Kidney capillary endothelial cell (primary cell): ENCODE results near the gene KANTR.

Experiments used
- DNase-seq: peaks from one replicate; pipeline ENCODE4 v3.0.0-alpha.2; 2018; ENCODE audit warnings: low spot score

KANTR gene

DNA sequence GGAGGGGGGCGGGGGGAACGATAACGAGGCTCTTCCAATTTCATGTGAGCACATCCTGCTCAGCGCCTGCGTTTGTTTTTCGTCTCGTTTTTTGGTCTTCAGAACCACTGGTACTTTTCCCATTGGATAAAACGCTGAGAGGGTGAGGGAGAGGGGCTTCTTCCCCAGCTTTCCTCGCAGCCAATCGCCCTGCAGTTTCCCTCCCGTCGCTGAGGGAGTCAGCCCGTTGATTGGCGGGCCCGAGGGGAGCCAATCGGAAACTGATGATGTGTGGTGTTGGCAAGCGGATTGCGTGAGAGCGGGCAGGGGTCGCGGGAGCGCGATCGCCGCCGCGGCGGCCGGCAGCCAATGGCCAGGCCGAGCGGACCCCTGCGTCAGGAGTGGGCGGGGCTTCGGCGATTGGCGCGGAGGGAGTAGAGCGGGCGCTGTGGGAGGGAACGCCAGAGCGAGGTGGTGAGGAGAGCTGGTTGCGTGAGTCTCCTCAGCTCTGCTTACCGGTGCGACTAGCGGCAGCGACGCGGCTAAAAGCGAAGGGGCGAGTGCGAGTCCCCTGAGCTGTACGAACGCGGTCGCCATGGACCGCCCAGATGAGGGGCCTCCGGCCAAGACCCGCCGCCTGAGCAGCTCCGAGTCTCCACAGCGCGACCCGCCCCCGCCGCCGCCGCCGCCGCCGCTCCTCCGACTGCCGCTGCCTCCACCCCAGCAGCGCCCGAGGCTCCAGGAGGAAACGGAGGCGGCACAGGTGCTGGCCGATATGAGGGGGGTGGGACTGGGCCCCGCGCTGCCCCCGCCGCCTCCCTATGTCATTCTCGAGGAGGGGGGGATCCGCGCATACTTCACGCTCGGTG is 11.8 kb upstream of the KANTR start, which contains the start of gene TSPYL2:
Gene TSPYL2, plus strand, starts transcription at position 443 of the 848 bp plus-strand sequence. Its CDS starts 132 bp downstream, at position 575.
- DNase-seq: peak; percentile 81

DNA sequence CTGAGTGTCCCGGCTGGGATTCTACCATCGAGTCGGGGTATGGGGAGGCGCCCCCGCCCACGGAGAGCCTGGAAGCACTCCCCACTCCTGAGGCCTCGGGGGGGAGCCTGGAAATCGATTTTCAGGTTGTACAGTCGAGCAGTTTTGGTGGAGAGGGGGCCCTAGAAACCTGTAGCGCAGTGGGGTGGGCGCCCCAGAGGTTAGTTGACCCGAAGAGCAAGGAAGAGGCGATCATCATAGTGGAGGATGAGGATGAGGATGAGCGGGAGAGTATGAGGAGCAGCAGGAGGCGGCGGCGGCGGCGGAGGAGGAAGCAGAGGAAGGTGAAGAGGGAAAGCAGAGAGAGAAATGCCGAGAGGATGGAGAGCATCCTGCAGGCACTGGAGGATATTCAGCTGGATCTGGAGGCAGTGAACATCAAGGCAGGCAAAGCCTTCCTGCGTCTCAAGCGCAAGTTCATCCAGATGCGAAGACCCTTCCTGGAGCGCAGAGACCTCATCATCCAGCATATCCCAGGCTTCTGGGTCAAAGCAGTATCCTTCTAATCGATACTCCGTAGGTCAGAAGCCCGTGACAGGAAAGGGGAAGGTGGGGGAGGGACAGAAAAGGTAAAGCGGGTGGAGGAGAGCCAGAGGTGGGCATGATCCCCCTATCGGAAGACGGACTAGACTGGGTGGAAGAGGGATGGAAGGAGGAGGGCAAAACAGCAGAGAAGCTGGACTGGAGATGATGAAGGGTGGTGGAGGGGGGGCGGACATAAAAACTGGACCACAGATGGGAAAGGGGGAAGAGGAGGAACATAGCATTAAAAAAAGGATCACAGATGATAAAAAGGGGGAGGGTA is 10.9 kb upstream of the KANTR start:
- no peak for DNase-seq

- DNase-seq: no peak
These were observed 9.8 kb upstream of the KANTR start for GRCh38 chrX:53084043-53084570.

DNA sequence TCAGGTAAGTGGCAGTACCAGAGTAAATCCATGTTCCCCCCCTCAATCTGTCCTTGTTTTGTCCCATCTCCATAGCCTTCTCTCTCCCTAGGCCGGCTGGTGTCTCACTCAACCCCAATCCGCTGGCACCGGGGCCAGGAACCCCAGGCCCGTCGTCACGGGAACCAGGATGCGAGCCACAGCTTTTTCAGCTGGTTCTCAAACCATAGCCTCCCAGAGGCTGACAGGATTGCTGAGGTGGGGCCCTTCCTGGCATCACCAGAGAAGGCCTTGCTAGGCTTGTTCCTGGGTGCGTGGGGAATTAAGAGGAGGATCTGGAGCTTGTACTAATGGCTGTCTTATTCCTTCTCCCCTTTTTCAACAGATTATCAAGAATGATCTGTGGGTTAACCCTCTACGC is 9.1 kb upstream of the KANTR start:
- DNase-seq: no peak

DNA sequence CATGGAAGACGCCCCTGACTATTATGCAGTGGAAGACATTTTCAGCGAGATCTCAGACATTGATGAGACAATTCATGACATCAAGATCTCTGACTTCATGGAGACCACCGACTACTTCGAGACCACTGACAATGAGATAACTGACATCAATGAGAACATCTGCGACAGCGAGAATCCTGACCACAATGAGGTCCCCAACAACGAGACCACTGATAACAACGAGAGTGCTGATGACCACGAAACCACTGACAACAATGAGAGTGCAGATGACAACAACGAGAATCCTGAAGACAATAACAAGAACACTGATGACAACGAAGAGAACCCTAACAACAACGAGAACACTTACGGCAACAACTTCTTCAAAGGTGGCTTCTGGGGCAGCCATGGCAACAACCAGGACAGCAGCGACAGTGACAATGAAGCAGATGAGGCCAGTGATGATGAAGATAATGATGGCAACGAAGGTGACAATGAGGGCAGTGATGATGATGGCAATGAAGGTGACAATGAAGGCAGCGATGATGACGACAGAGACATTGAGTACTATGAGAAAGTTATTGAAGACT is 8.2 kb upstream of the KANTR start:
- no peak for DNase-seq

DNA sequence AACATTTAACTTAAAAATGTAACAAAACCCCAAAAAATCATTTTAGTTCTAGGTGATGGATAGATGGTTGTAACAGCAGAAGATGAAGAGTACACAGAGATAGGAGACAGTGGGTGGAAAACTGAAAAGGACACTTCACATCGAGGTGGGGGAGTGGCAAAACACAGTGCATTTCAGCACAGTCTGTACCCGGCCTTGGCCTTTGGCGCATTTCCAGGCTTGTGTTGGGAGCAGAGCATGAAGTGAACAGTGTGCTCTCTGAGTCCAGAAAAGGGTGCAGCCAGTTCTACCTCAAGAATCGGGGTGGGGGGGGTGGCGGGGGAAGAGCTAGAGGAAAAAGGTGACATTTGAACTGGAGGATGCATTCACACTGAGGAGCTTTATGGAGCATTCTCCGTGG is 7.5 kb upstream of the KANTR start:
- DNase-seq: no peak

DNA sequence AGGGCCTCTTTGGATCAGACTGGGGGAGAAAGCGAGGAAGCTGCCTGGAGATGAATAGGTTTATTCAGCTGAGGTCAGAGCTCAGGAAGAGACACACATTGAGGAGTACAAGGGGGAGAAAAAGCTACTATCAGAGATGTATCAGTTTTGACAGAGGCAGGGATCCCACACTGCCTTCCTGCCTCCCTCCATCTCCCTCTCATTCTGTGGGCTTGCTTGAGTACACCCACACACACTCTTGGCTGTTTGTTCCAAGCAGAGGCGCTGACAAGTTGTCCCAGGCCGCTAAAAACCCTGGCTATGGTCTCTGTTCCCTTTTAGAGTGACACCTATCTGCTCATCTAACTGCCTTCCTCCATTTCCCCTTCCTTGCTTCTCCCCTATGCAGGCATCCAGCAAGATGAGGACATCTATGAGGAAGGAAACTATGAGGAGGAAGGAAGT is 6.5 kb upstream of the KANTR start:
- DNase-seq: no peak

DNA sequence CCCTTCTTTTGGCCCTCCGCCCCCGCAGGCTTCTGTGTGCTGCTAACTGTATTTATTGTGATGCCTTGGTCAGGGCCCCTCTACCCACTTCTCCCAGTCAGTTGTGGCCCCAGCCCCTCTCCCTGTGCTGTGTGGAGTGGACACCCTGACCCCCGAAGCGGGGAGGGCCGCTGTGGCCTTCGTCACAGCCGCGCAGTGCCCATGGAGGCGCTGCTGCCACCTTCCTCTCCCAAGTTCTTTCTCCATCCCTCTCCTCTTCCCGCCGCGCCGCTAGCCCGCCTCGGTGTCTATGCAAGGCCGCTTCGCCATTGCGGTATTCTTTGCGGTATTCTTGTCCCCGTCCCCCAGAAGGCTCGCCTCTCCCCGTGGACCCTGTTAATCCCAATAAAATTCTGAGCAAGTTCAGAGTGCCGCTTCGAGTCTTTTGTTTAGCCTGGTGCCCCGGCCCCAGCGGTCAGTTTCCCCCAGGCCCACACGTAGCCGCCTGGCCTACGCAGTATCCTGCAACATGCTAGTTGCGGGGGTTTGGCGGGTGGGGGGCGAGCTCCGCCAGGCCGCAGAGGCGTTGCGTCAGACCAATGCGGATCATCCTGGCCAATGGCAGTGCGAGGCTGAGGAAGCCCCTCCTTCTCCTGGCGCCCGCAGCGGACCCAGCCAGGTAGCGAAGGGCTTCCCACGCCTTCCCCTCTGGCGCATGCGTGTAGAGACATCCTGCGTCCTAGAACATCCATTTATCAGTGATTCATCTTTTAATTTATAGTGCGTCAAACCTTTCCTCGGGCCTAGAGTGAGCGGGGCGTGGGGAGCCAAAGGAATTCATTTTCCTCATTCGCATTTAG is 5.6 kb upstream of the KANTR start:
- peak; percentile 36 for DNase-seq

- peak; percentile 46 for DNase-seq
These were observed 4.6 kb upstream of the KANTR start for GRCh38 chrX:53089224-53089842.

DNA sequence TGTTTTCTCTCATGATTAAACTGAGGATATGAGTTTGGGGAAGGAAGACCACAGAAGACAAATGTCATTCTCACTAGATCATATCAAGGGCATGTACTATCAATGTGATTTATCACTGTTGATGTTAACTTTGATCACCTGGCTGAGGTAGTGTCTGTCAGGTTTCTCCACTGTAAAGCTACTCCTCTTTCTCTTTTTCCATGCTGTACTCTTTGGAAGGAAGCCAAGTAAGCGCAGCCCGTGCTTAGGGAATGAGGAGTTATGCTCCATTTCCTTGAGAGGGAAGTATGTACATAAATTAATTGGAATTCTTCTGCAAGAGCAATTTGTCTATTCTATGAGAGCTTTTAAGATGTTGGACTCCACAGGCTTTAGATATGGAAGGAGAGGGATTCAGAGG is 4.0 kb upstream of the KANTR start:
- DNase-seq: no peak

DNA sequence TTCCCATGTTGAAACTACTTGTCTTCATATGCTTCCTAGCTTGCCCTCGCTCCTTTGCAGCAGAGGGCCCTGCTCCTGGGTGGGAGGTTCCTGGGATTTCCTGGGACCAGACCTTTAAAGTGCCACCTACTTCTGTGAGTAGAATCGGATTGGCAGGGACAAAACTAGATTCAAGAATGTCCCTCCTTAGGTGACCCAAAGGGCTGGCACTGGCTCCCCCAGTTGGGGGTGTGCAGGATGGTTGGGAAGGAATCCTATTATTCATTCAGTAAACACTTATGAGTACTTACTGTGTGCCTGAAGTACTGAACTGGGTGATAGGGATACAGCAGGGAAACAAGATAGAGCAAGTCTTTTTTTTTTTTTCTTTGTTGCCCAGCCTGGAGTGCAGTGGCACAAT is 2.6 kb upstream of the KANTR start:
- DNase-seq: no peak

GRCh38 chrX:53093177-53093655 is 726 bp upstream of the KANTR start:
- peak; percentile 48 for DNase-seq

- no peak for DNase-seq
These were observed 602 bp downstream of the KANTR start for GRCh38 chrX:53094582-53094905.

DNA sequence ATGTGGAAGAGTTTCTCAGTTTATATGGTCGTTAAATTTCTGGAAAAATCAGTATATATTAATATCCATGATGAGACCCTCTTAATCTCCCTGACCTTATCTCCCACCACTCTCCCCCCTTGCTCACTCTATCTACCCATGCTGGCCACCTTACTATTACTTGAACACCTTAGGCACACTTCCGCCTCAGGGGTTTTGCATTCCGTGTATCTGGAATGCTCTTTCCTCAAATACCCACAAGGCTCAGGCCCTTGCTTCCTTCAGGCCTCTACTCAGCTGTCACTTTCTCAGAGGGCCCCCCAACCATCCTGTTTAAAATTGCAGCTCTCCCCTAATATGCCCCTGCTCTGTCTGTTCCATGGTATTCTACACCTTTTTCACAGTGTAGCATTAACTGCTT is 1.9 kb downstream of the KANTR start:
- DNase-seq: no peak

DNA sequence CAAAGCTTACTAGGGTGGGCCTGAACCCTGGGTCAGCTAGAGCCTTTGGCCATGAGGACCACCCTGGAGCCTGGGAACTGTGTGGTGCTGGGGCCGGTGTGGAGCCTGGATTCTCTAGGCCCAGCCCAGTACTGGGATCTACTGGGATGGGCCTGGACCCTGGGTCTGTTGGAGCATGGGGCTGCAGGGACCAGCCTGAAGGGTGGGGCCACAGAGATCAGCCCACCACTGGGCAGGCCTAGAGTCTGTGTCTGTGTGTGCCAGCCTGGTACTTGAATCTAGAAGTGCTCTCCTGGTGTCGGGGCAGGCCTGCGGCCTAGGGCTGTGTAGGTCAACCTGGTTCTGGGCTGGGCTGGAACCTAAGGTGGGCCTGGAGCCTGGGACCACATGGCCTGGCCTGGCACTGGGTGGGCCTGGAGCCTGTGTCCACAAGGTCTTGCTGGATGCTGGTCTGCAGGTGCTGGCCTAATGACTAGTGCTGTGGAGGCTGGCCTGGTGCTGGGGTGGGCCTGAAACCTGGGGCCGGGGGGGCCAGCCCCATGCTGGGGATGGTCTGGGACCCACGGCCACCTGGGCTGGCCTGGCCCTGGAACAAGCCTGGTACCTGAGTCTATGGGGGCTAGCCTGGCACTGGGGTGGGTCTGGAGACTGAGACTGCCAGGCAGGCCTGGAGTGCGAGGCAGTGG is 21.1 kb downstream of the KANTR start:
- DNase-seq: no peak

DNA sequence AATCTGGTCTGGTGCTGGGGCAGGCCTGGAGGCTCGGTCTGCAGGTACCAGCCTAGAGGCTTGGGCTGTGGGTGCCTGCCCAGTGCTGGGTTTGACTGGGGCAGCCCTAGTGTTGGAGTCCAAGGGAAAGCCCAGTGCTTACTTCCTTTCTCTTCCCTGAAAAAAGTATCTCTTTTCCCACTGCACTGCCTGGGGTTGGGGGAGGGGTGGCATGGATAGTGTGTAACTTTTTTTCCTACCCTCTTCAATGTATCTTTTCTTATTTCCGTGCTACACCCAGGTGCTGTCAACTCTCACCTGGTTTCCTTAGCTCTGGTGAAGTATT is 21.6 kb downstream of the KANTR start:
- no peak for DNase-seq

DNA sequence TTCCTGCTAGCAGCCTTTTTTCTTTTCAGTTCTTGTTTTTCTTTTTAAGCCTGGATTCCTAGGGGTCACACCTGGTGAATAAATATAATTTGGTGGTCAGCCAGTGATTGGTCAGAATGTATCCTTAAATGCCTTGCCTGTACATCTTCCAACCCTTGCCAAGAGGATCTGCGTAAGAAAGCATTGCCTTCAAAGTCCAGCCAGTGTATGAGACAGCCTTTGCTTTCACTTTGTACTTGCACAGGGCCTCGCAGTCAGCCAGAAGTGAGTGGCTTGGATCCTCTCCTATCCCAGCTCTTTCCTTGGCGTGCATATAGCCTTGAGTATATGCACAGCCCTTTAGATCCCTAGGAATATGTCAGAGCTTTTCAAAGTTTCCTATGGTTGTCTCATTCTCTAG is 22.2 kb downstream of the KANTR start:
- DNase-seq: no peak

DNA sequence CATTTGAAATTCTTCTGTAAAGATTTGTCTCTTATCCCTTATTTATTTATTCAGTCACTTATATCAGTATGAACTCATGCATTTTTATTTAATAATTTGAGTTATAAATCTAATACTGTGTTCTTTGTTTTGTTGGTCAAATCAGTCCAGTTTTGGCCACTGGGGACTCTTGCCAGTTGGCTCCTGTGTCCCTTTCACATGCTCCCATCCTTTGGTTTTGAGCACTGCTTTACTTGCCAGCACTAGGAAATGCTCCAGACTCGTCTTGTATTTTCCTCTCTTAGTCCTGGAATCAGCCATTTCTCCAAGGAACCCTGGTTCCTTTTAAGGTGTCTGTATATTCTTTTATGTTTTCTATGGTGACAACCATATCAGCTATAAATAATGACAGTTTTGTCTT is 28.1 kb downstream of the KANTR start:
- DNase-seq: no peak

GRCh38 chrX:53125506-53125905 is 31.6 kb downstream of the KANTR start:
- DNase-seq: no peak

DNA sequence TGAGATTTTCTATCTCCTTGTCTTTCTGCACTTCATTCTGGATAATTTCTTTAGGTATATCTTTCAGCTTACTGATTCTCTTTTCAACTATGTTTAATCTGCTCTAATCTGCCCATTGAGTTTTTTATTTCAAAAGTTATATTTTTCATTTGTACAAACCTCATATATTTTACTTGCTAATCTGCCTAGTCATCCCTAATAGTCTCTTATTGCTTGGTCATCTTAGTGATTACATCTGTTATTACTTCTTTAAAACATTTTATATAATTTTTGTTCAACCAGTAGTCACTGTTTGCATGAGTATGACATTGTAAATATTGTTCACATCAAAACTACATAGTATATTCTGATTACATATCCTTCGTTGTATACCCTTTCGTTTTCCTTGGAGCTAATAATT is 32.4 kb downstream of the KANTR start:
- DNase-seq: no peak
